Measurements from ENCODE around the gene COTL1. TPM values are rescaled to one million over a fixed set of nuclear protein-coding genes. Genes with fewer than 3 reads are reported as not detected.

The COTL1 gene
- total and polyA plus RNA-seq, 2 of the 13 experiments (the other 11 are each of a cell fraction or from before 2014, with no cell fraction given), result 8.7 to 16.9 TPM

GRCh38 chr16:84554627-84555328 is 63.1 kb downstream of the COTL1 start (continued):
- no peak for TF ChIP-seq SRSF4 (IDR thresholded peaks at IDR 0.05; ENCODE audit: low read depth, low read length, poor library complexity, severe bottlenecking)
- no peak for TF ChIP-seq ASH2L (IDR thresholded peaks at IDR 0.05; ENCODE audit: insufficient read length, low read depth, low read length)
- TF ChIP-seq RXRB (CRISPR knock-in tag; IDR thresholded peaks at IDR 0.05; ENCODE audit: borderline replicate concordance), result 0 out of 2 replicates have a peak, but pooled peaks have one; percentile 27
- TF ChIP-seq ZNF816 (CRISPR knock-in tag; IDR thresholded peaks at IDR 0.05; ENCODE audit: borderline replicate concordance), result no peak
- TF ChIP-seq NR2F6 (IDR thresholded peaks at IDR 0.05), result peak; percentile 82
- TF ChIP-seq NR2F6 (CRISPR knock-in tag; IDR thresholded peaks at IDR 0.05), result peak; percentile 75
- TF ChIP-seq MED1 (CRISPR knock-in tag; IDR thresholded peaks at IDR 0.05), result peak; percentile 42; the same call in 1 of the 2 replicates
- peak; percentile 86 for TF ChIP-seq HNF4A (CRISPR knock-in tag; IDR thresholded peaks at IDR 0.05)
- TF ChIP-seq ZNF512B (CRISPR knock-in tag; IDR thresholded peaks at IDR 0.05; ENCODE audit: borderline replicate concordance), result 0 out of 2 replicates have a peak, but pooled peaks have one; percentile 58
- 0 out of 2 replicates have a peak, but pooled peaks have one; percentile 32 for TF ChIP-seq ZSCAN31 (CRISPR knock-in tag; IDR thresholded peaks at IDR 0.05; ENCODE audit: low read depth)
- no peak for TF ChIP-seq SUZ12 (IDR thresholded peaks at IDR 0.05; ENCODE audit: low read depth, low read length)
- TF ChIP-seq IKZF5 (CRISPR knock-in tag; IDR thresholded peaks at IDR 0.05), result 0 out of 2 replicates have a peak, but pooled peaks have one; percentile 30
- TF ChIP-seq JUN (CRISPR knock-in tag; IDR thresholded peaks at IDR 0.05), result no peak
- TF ChIP-seq CEBPG (CRISPR knock-in tag; IDR thresholded peaks at IDR 0.05), result no peak
- TF ChIP-seq ARID4A (CRISPR knock-in tag; IDR thresholded peaks at IDR 0.05; ENCODE audit: borderline replicate concordance), result peak; percentile 55
